GM19193 (cell line): ENCODE results near the gene TMA16.

ENCODE experiments used
- POLR2A ChIP-seq: IDR thresholded peaks from 4 replicates; pipeline ENCODE4 v1.6.1; 2011; ENCODE audit not compliant: insufficient read depth, insufficient read length; ENCODE audit errors: extremely low read depth

Gene TMA16

GRCh38 chr4:163494360-163495241 lies at the start of gene TMA16:
Gene TMA16, plus strand, starts transcription at chr4:163494690. Its CDS starts 112 bp downstream, at chr4:163494802.
- TF ChIP-seq POLR2A: peak; percentile 92

- no peak for TF ChIP-seq POLR2A
Observed at GRCh38 chr4:163447481-163447880, 47.0 kb upstream of the TMA16 start.

- TF ChIP-seq POLR2A: no peak
Observed at GRCh38 chr4:163448540-163449203, 45.8 kb upstream of the TMA16 start.

- no peak for TF ChIP-seq POLR2A
Observed at GRCh38 chr4:163462556-163462955, 31.9 kb upstream of the TMA16 start.

GRCh38 chr4:163467082-163467770 lies 27.3 kb upstream of the TMA16 start:
- no peak for TF ChIP-seq POLR2A

GRCh38 chr4:163470391-163470790 lies 24.1 kb upstream of the TMA16 start:
- no peak for TF ChIP-seq POLR2A

GRCh38 chr4:163473130-163473529 lies 21.4 kb upstream of the TMA16 start:
- no peak for TF ChIP-seq POLR2A

- no peak for TF ChIP-seq POLR2A
Observed at GRCh38 chr4:163473576-163473975, 20.9 kb upstream of the TMA16 start, which contains the start of gene TKTL2. Gene TKTL2, minus strand, starts transcription at chr4:163473754. Its CDS starts 20 bp downstream, at chr4:163473734.

GRCh38 chr4:163474027-163474426 lies 20.5 kb upstream of the TMA16 start:
- TF ChIP-seq POLR2A: no peak

GRCh38 chr4:163476761-163477438 lies 17.6 kb upstream of the TMA16 start:
- TF ChIP-seq POLR2A: no peak

- TF ChIP-seq POLR2A: no peak
Observed at GRCh38 chr4:163482190-163482589, 12.3 kb upstream of the TMA16 start.

- TF ChIP-seq POLR2A: no peak
Observed at GRCh38 chr4:163484906-163485305, 9.6 kb upstream of the TMA16 start.

GRCh38 chr4:163485589-163485988 lies 8.9 kb upstream of the TMA16 start:
- TF ChIP-seq POLR2A: no peak

GRCh38 chr4:163486321-163486720 lies 8.2 kb upstream of the TMA16 start:
- TF ChIP-seq POLR2A: no peak

- TF ChIP-seq POLR2A: no peak
Observed at GRCh38 chr4:163489929-163490328, 4.6 kb upstream of the TMA16 start.
